K562 (cell line): ENCODE data around the gene P2RX1.

Experiments used
- C11orf30 ChIP-seq: fragments of 450-650 bp; IDR thresholded peaks from 2 replicates; pipeline ENCODE4 v1.6.1; 2016; ENCODE audit warnings: low read depth, mild to moderate bottlenecking
- EP300 ChIP-seq: IDR thresholded peaks from 2 replicates; pipeline ENCODE4 v1.6.1; 2012; ENCODE audit warnings: low read length, improper control_type of control experiment
- FOXM1 ChIP-seq, 2 experiments: fragments of 450-650 bp in 1 of 2; sonication (generic) in 1 of 2; formaldehyde crosslinking in 1 of 2; IDR thresholded peaks; 2 replicates each; pipeline versions ENCODE4 v1.6.1 to v1.9.0; 2017 to 2022; ENCODE audit warnings: low read depth in 2 of 2, mild to moderate bottlenecking in 2 of 2, missing genetic modification reagents in 1 of 2, moderate library complexity in 1 of 2

DNA sequence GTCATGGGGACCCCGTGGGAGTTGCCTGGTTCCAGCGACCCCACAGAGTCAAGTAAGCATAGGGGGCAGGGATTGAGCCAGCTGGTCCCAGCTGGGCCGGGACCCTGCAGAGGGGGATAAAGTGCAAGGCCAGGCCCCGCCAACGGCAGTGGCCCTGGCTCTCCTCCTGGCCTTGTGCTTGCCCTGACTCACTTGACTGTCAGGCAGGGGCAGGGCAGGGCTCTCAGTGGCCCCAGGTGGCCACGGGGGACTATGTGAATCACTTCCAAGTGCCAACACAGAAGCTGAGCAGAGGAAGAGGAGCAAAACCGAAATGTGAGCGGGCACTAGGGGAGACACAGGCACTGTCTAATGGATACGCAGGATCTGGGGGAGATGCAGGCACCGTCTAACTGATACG is 48.7 kb downstream of the P2RX1 start:
- no peak for TF ChIP-seq FOXM1 (IDR thresholded peaks at IDR 0.05; ENCODE audit: low read depth)
- TF ChIP-seq FOXM1 (CRISPR knock-in tag; IDR thresholded peaks at IDR 0.05; ENCODE audit: low read depth) = no peak
- TF ChIP-seq EP300 = no peak
- no peak for TF ChIP-seq C11orf30
